ENCODE data around the gene IL2. TPM values are rescaled to one million over a fixed set of nuclear protein-coding genes. Genes with fewer than 3 reads are reported as not detected.

IL2 gene
- total RNA-seq, 1 experiment from 2014 or later: not detected

- intact Hi-C loops (cut with micrococcal nuclease; ENCODE audit: unreplicated experiment): no loop called here
- Mint-ChIP-seq H3K4me3 (ENCODE audit: unreplicated experiment) (no peak overlapping the region), H3K36me3 (ENCODE audit: insufficient read depth, unreplicated experiment) (no peaks in the 10 kb centered on the region), H3K27ac (ENCODE audit: unreplicated experiment) (no peak overlapping the region), H3K4me1 (ENCODE audit: low read depth, unreplicated experiment) (no peaks in the 10 kb centered on the region), H3K9me3 (ENCODE audit: unreplicated experiment) (peaks cover 16% of the 10 kb centered on the region), H3K27me3 (ENCODE audit: insufficient read depth, unreplicated experiment) (no peaks in the 10 kb centered on the region)
- H3K27me3 ChIP-seq (replicated peaks; ENCODE audit: control insufficient read depth, insufficient read depth, low read length): no peaks in the 10 kb centered on the region
- no peaks in the 10 kb centered on the region for H3K4me1 ChIP-seq
- H3K9me3 ChIP-seq: peaks cover 3% of the 10 kb centered on the region; the same call in 1 of the 2 replicates
- CTCF ChIA-PET: no interaction called here
- no TSS peak for BruUV-seq (replicated peaks)
- H3K4me3 ChIP-seq (ENCODE audit: low read depth, low read length): no peak overlapping the region
- POLR2A ChIA-PET: no interaction called here
- H3K36me3 ChIP-seq (ENCODE audit: control insufficient read depth, insufficient read depth, low read length): no peaks in the 10 kb centered on the region
- no peak for DNase-seq
- no peak for TF ChIP-seq CTCF (IDR thresholded peaks at IDR 0.05; ENCODE audit: insufficient read depth in 1 of 2, low read depth in 1 of 2, low read length in 1 of 2, severe bottlenecking in 1 of 2, unreplicated experiment in 1 of 2)
Observed at GRCh38 chr4:122489061-122489460, 32.5 kb upstream of the IL2 start.

GRCh38 chr4:122483481-122483880 lies 27.0 kb upstream of the IL2 start:
- no peak overlapping the region for H3K4me3 ChIP-seq (ENCODE audit: low read depth, low read length)
- Mint-ChIP-seq H3K27me3 (ENCODE audit: insufficient read depth, unreplicated experiment) (no peaks in the 10 kb centered on the region), H3K36me3 (ENCODE audit: insufficient read depth, unreplicated experiment) (no peaks in the 10 kb centered on the region), H3K4me3 (ENCODE audit: unreplicated experiment) (no peak overlapping the region), H3K4me1 (ENCODE audit: low read depth, unreplicated experiment) (peaks cover 12% of the 10 kb centered on the region), H3K9me3 (ENCODE audit: unreplicated experiment) (peaks cover 16% of the 10 kb centered on the region), H3K27ac (ENCODE audit: unreplicated experiment) (no peak overlapping the region)
- TF ChIP-seq CTCF (IDR thresholded peaks at IDR 0.05; ENCODE audit: insufficient read depth in 1 of 2, low read depth in 1 of 2, low read length in 1 of 2, severe bottlenecking in 1 of 2, unreplicated experiment in 1 of 2): no peak
- ChIA-PET CTCF (no interaction called here), POLR2A (no interaction called here)
- H3K27me3 ChIP-seq (replicated peaks; ENCODE audit: control insufficient read depth, insufficient read depth, low read length): no peaks in the 10 kb centered on the region
- intact Hi-C loops (cut with micrococcal nuclease; ENCODE audit: unreplicated experiment): no loop called here
- H3K9me3 ChIP-seq: no peaks in the 10 kb centered on the region; the same call in 1 of the 2 replicates
- peaks cover 6% of the 10 kb centered on the region for H3K4me1 ChIP-seq
- H3K36me3 ChIP-seq (ENCODE audit: control insufficient read depth, insufficient read depth, low read length): no peaks in the 10 kb centered on the region
- BruUV-seq (replicated peaks): no TSS peak
- DNase-seq: no peak

GRCh38 chr4:122481766-122482405 lies 25.4 kb upstream of the IL2 start:
- ChIA-PET CTCF (no interaction called here), POLR2A (no interaction called here)
- H3K4me1 Mint-ChIP-seq (ENCODE audit: low read depth, unreplicated experiment): peaks cover 12% of the 10 kb centered on the region
- no peaks in the 10 kb centered on the region for H3K36me3 ChIP-seq (ENCODE audit: control insufficient read depth, insufficient read depth, low read length)
- H3K4me3 Mint-ChIP-seq (ENCODE audit: unreplicated experiment): no peak overlapping the region
- no peaks in the 10 kb centered on the region for H3K36me3 Mint-ChIP-seq (ENCODE audit: insufficient read depth, unreplicated experiment)
- H3K27me3 ChIP-seq (replicated peaks; ENCODE audit: control insufficient read depth, insufficient read depth, low read length): no peaks in the 10 kb centered on the region
- DNase-seq: no peak
- TF ChIP-seq CTCF (IDR thresholded peaks at IDR 0.05; ENCODE audit: insufficient read depth in 1 of 2, low read depth in 1 of 2, low read length in 1 of 2, severe bottlenecking in 1 of 2, unreplicated experiment in 1 of 2): no peak
- no peaks in the 10 kb centered on the region for H3K27me3 Mint-ChIP-seq (ENCODE audit: insufficient read depth, unreplicated experiment)
- peaks cover 4% of the 10 kb centered on the region for H3K9me3 Mint-ChIP-seq (ENCODE audit: unreplicated experiment)
- no TSS peak for BruUV-seq (replicated peaks)
- H3K4me3 ChIP-seq (ENCODE audit: low read depth, low read length): no peak overlapping the region
- peaks cover 6% of the 10 kb centered on the region for H3K4me1 ChIP-seq
- no peaks in the 10 kb centered on the region; the same call in 1 of the 2 replicates for H3K9me3 ChIP-seq
- intact Hi-C loops (cut with micrococcal nuclease; ENCODE audit: unreplicated experiment): no loop called here
- no peak overlapping the region for H3K27ac Mint-ChIP-seq (ENCODE audit: unreplicated experiment)

All from Caco-2 (cell line).